SK-N-SH (cell line): ENCODE measurements around the gene MME. TPM values are rescaled to one million over a fixed set of nuclear protein-coding genes. Genes with fewer than 3 reads are reported as not detected.

Source experiments
- CTCF ChIA-PET: fragments of 300-600, 350-600 bp; formaldehyde crosslinking; extraction: SDS; loops from one replicate; lab custom pipeline; 2021; lab: Yijun Ruan, JAX
- POLR2A ChIA-PET: fragments of 350-600 bp; sonication (Branson Sonifier 250); formaldehyde crosslinking; extraction: SDS; loops from one replicate; lab custom pipeline; 2020; ENCODE audit warnings: antibody characterized with exemption, inconsistent platforms; lab: Yijun Ruan, JAX
- DNase-seq: peaks from one replicate; pipeline ENCODE4 v3.0.0; 2012
- H2AFZ ChIP-seq: fragments of 200-600 bp; sonication (generic); 2 replicates; pipeline ENCODE4 v1.8.1; 2016; ENCODE audit warnings: antibody characterized with exemption, mild to moderate bottlenecking, low read depth
- H3F3A ChIP-seq: fragments of 200-600 bp; sonication (generic); replicated peaks from 2 replicates; pipeline ENCODE3; 2016; ENCODE audit warnings: antibody characterized with exemption, mild to moderate bottlenecking; ENCODE audit not compliant: insufficient read depth
- H3K27ac ChIP-seq, 2 experiments: fragments of 200-500 bp in 1 of 2; fragments of 200-600 bp in 1 of 2; sonication (Bioruptor generic) in 1 of 2; sonication (generic), shearing (Covaris generic) in 1 of 2; 2 replicates each; pipeline versions ENCODE4 v1.5.1 to v1.6.1; 2014 to 2016; ENCODE audit warnings: low read depth in 2 of 2, inconsistent platforms in 1 of 2, low read length in 1 of 2, mild to moderate bottlenecking in 1 of 2, mixed read lengths in 1 of 2
- H3K27me3 ChIP-seq: fragments of 200-600 bp; sonication (generic), shearing (Covaris generic); 2 replicates; pipeline ENCODE4 v1.6.1; 2016; ENCODE audit warnings: mixed run types; ENCODE audit not compliant: insufficient read depth
- H3K36me3 ChIP-seq, 2 experiments: fragments of 200-500 bp in 1 of 2; fragments of 200-600 bp in 1 of 2; sonication (Bioruptor generic) in 1 of 2; sonication (generic) in 1 of 2; replicated peaks in 1 of 2; 2 replicates each; pipeline versions ENCODE3 to v1.5.1; 2014 to 2016; ENCODE audit warnings: low read length in 1 of 2, mild to moderate bottlenecking in 1 of 2; ENCODE audit not compliant: insufficient read depth in 2 of 2, control insufficient read depth in 1 of 2
- H3K4me1 ChIP-seq, 2 experiments: fragments of 200-500 bp in 1 of 2; fragments of 200-600 bp in 1 of 2; sonication (Bioruptor generic) in 1 of 2; sonication (generic), shearing (Covaris generic) in 1 of 2; 2 replicates each; pipeline versions ENCODE4 v1.5.1 to v1.6.1; 2014 to 2016; ENCODE audit warnings: low read depth in 1 of 2, low read length in 1 of 2, mixed run types in 1 of 2; ENCODE audit not compliant: insufficient read depth in 2 of 2, control insufficient read depth in 1 of 2
- H3K4me2 ChIP-seq: fragments of 200-600 bp; sonication (generic), shearing (Covaris generic); 2 replicates; pipeline ENCODE4 v1.6.1; 2017; ENCODE audit warnings: mixed run types
- H3K4me3 ChIP-seq, 2 experiments: fragments of 200-500 bp in 1 of 2; fragments of 200-600 bp in 1 of 2; sonication (Bioruptor generic) in 1 of 2; sonication (generic), shearing (Covaris generic) in 1 of 2; 2 replicates each; pipeline versions ENCODE4 v1.5.1 to v1.8.1; 2014 to 2016; ENCODE audit warnings: low read depth in 2 of 2, inconsistent platforms in 1 of 2, low read length in 1 of 2, mild to moderate bottlenecking in 1 of 2, mixed read lengths in 1 of 2, moderate library complexity in 1 of 2
- H3K79me2 ChIP-seq: fragments of 200-600 bp; sonication (generic); 2 replicates; pipeline ENCODE4 v1.8.1; 2017; ENCODE audit warnings: mild to moderate bottlenecking; ENCODE audit not compliant: insufficient read depth
- H3K9ac ChIP-seq: fragments of 200-600 bp; sonication (generic); 2 replicates; pipeline ENCODE4 v1.6.1; 2017; ENCODE audit warnings: mixed run types
- H3K9me2 ChIP-seq: fragments of 200-600 bp; sonication (generic); 2 replicates; pipeline ENCODE4 v1.6.1; 2017; ENCODE audit warnings: mixed run types
- H3K9me3 ChIP-seq: fragments of 200-600 bp; sonication (generic); 2 replicates; pipeline ENCODE4 v1.6.1; 2017; ENCODE audit warnings: mixed run types, mild to moderate bottlenecking, moderate library complexity
- H4K20me1 ChIP-seq: fragments of 200-600 bp; sonication (generic); 2 replicates; pipeline ENCODE4 v1.6.1; 2017; ENCODE audit warnings: mild to moderate bottlenecking, mixed run types; ENCODE audit not compliant: insufficient read depth
- EZH2phosphoT487 ChIP-seq: fragments of 200-600 bp; sonication (generic); IDR thresholded peaks from 2 replicates; pipeline ENCODE4 v1.6.1; 2017; ENCODE audit warnings: low read depth, mixed run types, mild to moderate bottlenecking, antibody characterized with exemption, moderate library complexity, borderline replicate concordance
- FOSL2 ChIP-seq: IDR thresholded peaks from 2 replicates; pipeline ENCODE4 v1.4.0; 2012; ENCODE audit warnings: low read depth, mild to moderate bottlenecking, moderate library complexity, borderline replicate concordance
- FOXJ3 ChIP-seq: sonication (generic); formaldehyde crosslinking; IDR thresholded peaks from 2 replicates; pipeline ENCODE4 v1.5.1; 2020; ENCODE audit warnings: mild to moderate bottlenecking, missing genetic modification reagents
- FOXM1 ChIP-seq: IDR thresholded peaks from 2 replicates; pipeline ENCODE4 v1.4.0; 2012; ENCODE audit warnings: low read depth, mild to moderate bottlenecking
- GABPA ChIP-seq: IDR thresholded peaks from 2 replicates; pipeline ENCODE4 v1.4.0; 2012; ENCODE audit warnings: low read depth, mild to moderate bottlenecking
- GATA2 ChIP-seq: sonication (generic); formaldehyde crosslinking; IDR thresholded peaks from 2 replicates; pipeline ENCODE4 v1.5.0; 2020; ENCODE audit warnings: mild to moderate bottlenecking, missing genetic modification reagents
- JUND ChIP-seq: IDR thresholded peaks from 2 replicates; pipeline ENCODE4 v1.4.0; 2012
- MXI1 ChIP-seq: IDR thresholded peaks from 2 replicates; pipeline ENCODE4 v1.6.1; 2012; ENCODE audit warnings: mild to moderate bottlenecking, low read depth, low read length, improper control_type of control experiment
- NRF1 ChIP-seq: IDR thresholded peaks from 2 replicates; pipeline ENCODE4 v1.6.1; 2012; ENCODE audit warnings: low read depth, mild to moderate bottlenecking, low read length
- RAD21 ChIP-seq: IDR thresholded peaks from 2 replicates; pipeline ENCODE4 v1.6.1; 2012; ENCODE audit warnings: mild to moderate bottlenecking, low read length
- RCOR1 ChIP-seq: fragments of 150-350 bp; IDR thresholded peaks from 2 replicates; pipeline ENCODE4 v1.6.1; 2017; ENCODE audit warnings: antibody characterized with exemption, low read length
- REST ChIP-seq: IDR thresholded peaks from 2 replicates; pipeline ENCODE4 v1.6.1; 2012; ENCODE audit warnings: mild to moderate bottlenecking, low read depth, low read length, moderate library complexity
- RFX5 ChIP-seq: IDR thresholded peaks from 2 replicates; pipeline ENCODE4 v1.6.1; 2012; ENCODE audit warnings: mild to moderate bottlenecking, improper control_type of control experiment, low read length
- RXRA ChIP-seq: IDR thresholded peaks from 2 replicates; pipeline ENCODE4 v1.4.0; 2012; ENCODE audit warnings: low read depth, mild to moderate bottlenecking, borderline replicate concordance
- SIN3A ChIP-seq: IDR thresholded peaks from 2 replicates; pipeline ENCODE4 v1.6.1; 2012; ENCODE audit warnings: low read depth, mild to moderate bottlenecking, low read length, moderate library complexity, borderline replicate concordance
- SMC3 ChIP-seq: IDR thresholded peaks from 2 replicates; pipeline ENCODE4 v1.6.1; 2012; ENCODE audit warnings: low read depth, low read length, improper control_type of control experiment
- TEAD4 ChIP-seq: IDR thresholded peaks from 2 replicates; pipeline ENCODE4 v1.4.0; 2012; ENCODE audit warnings: mild to moderate bottlenecking, borderline replicate concordance; ENCODE audit not compliant: insufficient read depth
- WGBS: methylation state at CpG from one replicate; pipeline ENCODE4 v1.1.6; 2017; ENCODE audit warnings: low lambda C conversion rate; 5-methylcytosine and 5-hydroxymethylcytosine counted together
- polyA plus RNA-seq, 3 experiments: library from polyadenylated mRNA; depleted of rRNA; stranded (reverse); fragments of >200 nt; gene quantifications; 2 replicates each; pipeline ENCODE4 v1.2.3, GENCODE V29; 2012
- TF ChIP-seq, protein P1 (sequence below): IDR thresholded peaks from 2 replicates; pipeline ENCODE4; 2012
- TF ChIP-seq, protein P2 (sequence below): fragments of 150-350 bp; IDR thresholded peaks from 2 replicates; pipeline ENCODE4 v1.6.1; 2017; ENCODE audit warnings: antibody characterized with exemption, low read length, low read depth, borderline replicate concordance
- TF ChIP-seq, protein P3 (sequence below): IDR thresholded peaks from 2 replicates; pipeline ENCODE4 v1.4.0; 2012; ENCODE audit warnings: low read depth, borderline replicate concordance

The MME gene
- polyA plus RNA-seq, 1 of the 3 experiments (the other 2 are of a cell fraction): 167 TPM

DNA sequence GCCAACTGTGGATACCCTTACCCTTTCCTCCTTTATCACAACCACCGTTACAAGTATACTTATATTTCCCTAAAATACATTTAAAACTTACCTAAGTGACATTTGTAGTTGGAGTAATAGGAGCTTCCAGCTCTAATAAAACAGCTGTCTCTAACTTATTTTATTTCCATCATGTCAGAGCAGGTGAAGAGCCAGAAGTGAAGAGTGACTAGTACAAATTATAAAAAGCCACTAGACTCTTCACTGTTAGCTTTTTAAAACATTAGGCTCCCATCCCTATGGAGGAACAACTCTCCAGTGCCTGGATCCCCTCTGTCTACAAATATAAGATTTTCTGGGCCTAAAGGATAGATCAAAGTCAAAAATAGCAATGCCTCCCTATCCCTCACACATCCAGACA is 102.3 kb downstream of the MME start:
- POLR2A ChIA-PET: no interaction called here
- 53% methylated on average over 1 of the region's 1 CpG for WGBS

More for the DNA sequence above, 102.3 kb downstream of the MME start:
- Histone ChIP-seq H3K4me2 (no peak overlapping the region), H3K9ac (no peak overlapping the region), H2AFZ (no peak overlapping the region), H3K9me3 (no peaks in the 10 kb centered on the region), H3K36me3 (peaks cover 4 to 42% of the 10 kb centered on the region in 2 experiments), H3F3A (no peaks in the 10 kb centered on the region), H3K4me3 (no peak overlapping the region), H3K4me1 (no peaks in the 10 kb centered on the region), H4K20me1 (no peaks in the 10 kb centered on the region), H3K27ac (no peak overlapping the region), H3K9me2 (no peaks in the 10 kb centered on the region), H3K27me3 (no peaks in the 10 kb centered on the region), H3K79me2 (no peaks in the 10 kb centered on the region)
- no peak for DNase-seq
- CTCF ChIA-PET: no interaction called here
- TF ChIP-seq GATA2 (CRISPR knock-in tag): no peak
- TF ChIP-seq, protein P1, sequence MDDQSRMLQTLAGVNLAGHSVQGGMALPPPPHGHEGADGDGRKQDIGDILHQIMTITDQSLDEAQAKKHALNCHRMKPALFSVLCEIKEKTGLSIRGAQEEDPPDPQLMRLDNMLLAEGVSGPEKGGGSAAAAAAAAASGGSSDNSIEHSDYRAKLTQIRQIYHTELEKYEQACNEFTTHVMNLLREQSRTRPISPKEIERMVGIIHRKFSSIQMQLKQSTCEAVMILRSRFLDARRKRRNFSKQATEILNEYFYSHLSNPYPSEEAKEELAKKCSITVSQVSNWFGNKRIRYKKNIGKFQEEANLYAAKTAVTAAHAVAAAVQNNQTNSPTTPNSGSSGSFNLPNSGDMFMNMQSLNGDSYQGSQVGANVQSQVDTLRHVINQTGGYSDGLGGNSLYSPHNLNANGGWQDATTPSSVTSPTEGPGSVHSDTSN: no peak
- TF ChIP-seq SIN3A: no peak
- no peak for TF ChIP-seq FOXJ3 (CRISPR knock-in tag)
- TF ChIP-seq NRF1: no peak
- TF ChIP-seq RFX5: no peak
- TF ChIP-seq RAD21: no peak
- TF ChIP-seq RXRA: no peak
- TF ChIP-seq, protein P2, sequence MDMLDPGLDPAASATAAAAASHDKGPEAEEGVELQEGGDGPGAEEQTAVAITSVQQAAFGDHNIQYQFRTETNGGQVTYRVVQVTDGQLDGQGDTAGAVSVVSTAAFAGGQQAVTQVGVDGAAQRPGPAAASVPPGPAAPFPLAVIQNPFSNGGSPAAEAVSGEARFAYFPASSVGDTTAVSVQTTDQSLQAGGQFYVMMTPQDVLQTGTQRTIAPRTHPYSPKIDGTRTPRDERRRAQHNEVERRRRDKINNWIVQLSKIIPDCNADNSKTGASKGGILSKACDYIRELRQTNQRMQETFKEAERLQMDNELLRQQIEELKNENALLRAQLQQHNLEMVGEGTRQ: no peak
- TF ChIP-seq, protein P3, sequence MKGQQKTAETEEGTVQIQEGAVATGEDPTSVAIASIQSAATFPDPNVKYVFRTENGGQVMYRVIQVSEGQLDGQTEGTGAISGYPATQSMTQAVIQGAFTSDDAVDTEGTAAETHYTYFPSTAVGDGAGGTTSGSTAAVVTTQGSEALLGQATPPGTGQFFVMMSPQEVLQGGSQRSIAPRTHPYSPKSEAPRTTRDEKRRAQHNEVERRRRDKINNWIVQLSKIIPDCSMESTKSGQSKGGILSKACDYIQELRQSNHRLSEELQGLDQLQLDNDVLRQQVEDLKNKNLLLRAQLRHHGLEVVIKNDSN: no peak
- no peak for TF ChIP-seq RCOR1
- TF ChIP-seq EZH2phosphoT487: no peak
- TF ChIP-seq FOSL2: no peak
- TF ChIP-seq JUND: no peak
- TF ChIP-seq REST: no peak
- TF ChIP-seq TEAD4: no peak
- TF ChIP-seq SMC3: no peak
- no peak for TF ChIP-seq MXI1
- TF ChIP-seq FOXM1: no peak
- no peak for TF ChIP-seq GABPA
